ENCODE data around the gene DNAJC15. TPM values are rescaled to one million over a fixed set of nuclear protein-coding genes. Genes with fewer than 3 reads are reported as not detected.
A peak's percentile ranks its signal among the peaks of the same experiment; 100 is the strongest.
"Not testable (repeated sequence)": the region's sequence is repeated elsewhere in the genome, so short reads cannot be mapped to it uniquely, and the experiment has no call there.

DNAJC15 gene
- total RNA-seq, 4 donors from 2014 or later, result 11.0 to 18.3 (median 12.5) TPM

DNA sequence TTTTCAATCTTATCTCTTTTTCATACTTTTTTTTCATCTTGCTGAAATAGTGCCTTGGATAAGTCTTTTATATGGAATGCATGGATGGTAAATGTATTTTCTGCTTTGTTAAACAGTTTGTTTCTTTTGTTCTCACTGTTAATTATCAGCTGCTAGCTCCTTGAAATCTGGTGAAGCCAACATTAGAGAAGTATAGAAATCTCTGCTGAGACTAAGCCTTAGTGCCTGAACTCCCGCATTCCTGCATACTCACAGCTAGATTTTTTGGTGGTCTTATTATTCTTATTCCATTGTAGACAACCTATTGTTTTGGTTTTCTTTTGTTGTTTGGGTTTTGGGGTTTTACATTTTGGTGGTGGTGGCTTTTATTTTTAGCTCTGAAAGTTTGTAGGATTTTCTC lies 48.4 kb downstream of the DNAJC15 start:
- H3K4me1 ChIP-seq, result peaks cover 4 to 19% of the 10 kb centered on the region in 2 donors
- intact Hi-C loops (cut with DNase I), result no loop called here
- WGBS, 2 donors, result 85 to 98% methylated on average over 1 of the region's 1 CpG
- TF ChIP-seq POLR2A (IDR thresholded peaks at IDR 0.05), result no peak
- TF ChIP-seq, protein P1, sequence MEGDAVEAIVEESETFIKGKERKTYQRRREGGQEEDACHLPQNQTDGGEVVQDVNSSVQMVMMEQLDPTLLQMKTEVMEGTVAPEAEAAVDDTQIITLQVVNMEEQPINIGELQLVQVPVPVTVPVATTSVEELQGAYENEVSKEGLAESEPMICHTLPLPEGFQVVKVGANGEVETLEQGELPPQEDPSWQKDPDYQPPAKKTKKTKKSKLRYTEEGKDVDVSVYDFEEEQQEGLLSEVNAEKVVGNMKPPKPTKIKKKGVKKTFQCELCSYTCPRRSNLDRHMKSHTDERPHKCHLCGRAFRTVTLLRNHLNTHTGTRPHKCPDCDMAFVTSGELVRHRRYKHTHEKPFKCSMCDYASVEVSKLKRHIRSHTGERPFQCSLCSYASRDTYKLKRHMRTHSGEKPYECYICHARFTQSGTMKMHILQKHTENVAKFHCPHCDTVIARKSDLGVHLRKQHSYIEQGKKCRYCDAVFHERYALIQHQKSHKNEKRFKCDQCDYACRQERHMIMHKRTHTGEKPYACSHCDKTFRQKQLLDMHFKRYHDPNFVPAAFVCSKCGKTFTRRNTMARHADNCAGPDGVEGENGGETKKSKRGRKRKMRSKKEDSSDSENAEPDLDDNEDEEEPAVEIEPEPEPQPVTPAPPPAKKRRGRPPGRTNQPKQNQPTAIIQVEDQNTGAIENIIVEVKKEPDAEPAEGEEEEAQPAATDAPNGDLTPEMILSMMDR (IDR thresholded peaks at IDR 0.05), result no peak
- H3K36me3 ChIP-seq, result peaks cover 0 to 4% of the 10 kb centered on the region in 2 donors
- H3K27me3 ChIP-seq, result no peaks in the 10 kb centered on the region
- H3K4me3 ChIP-seq (replicated peaks in 1 of 3), result no peak overlapping the region
- H3K27ac ChIP-seq, result no peak overlapping the region
- no peaks in the 10 kb centered on the region for H3K9me3 ChIP-seq
- DNase-seq, result no peak

DNA sequence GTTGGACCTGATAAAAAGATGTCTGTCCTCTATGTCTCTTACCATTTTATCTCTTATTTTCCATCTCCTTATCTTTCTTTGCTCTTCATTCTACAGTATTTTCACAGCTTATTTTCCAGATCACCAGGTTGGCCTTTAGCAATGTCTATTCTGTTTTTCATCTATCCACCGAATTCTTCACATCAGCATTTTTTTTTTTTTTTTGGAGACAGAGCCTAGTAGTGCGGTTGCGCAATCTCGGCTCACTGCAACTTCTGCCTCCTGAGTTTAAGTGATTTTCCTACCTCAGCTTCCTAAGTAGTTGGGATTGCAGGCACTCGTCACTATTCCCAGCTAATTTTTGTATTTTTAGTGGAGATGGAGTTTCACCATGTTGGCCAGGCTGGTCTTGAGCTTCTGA lies 49.0 kb downstream of the DNAJC15 start:
- Histone ChIP-seq H3K27ac (no peak overlapping the region), H3K4me1 (peaks cover 10 to 22% of the 10 kb centered on the region in 2 donors), H3K4me3 (replicated peaks in 1 of 3) (no peak overlapping the region), H3K27me3 (no peaks in the 10 kb centered on the region), H3K9me3 (no peaks in the 10 kb centered on the region), H3K36me3 (peaks cover 0 to 4% of the 10 kb centered on the region in 2 donors)
- TF ChIP-seq POLR2A (IDR thresholded peaks at IDR 0.05), result no peak
- TF ChIP-seq, protein P1 (IDR thresholded peaks at IDR 0.05), result no peak
- intact Hi-C loops (cut with DNase I), result no loop called here
- peak; percentile 29 to 35 for DNase-seq
- WGBS, 2 donors, result 88 to 93% methylated on average over 5 of the region's 5 CpGs

DNA sequence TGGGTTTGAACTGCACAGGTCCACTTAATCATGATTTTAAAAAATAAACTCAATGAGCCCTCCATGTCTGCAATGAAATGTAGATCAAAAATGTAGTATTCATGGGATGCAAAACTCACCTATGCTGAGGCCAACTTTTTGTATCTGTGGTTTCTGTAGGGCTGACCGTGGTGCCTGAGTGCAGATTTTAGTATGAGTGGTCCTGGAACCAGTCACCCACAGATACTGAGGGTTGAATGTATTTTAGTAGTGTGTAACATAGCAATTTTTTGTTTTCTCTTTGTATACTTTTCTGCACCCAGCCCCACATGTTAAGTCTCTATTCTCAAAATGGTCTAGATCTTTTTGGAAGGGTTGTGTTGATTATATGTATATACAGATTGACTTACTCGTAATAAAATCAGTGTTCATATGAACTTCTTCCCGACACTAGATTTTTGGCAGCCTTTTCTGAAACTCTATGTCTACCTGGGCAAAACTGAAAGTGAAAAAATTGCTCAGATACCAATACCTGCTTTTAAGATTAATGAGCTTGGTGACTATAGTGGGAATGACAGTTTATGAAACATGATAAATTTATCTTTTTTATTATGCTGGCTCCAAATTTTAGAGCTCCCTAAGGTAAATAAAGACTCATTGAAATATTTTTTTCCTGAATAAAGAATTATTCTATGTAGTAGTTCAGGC lies 51.6 kb downstream of the DNAJC15 start:
- peaks cover 11 to 25% of the 10 kb centered on the region in 2 donors for H3K4me1 ChIP-seq
- TF ChIP-seq POLR2A (IDR thresholded peaks at IDR 0.05), result no peak
- TF ChIP-seq, protein P1 (IDR thresholded peaks at IDR 0.05), result no peak
- intact Hi-C loops (cut with DNase I), result no loop called here
- no peak overlapping the region for H3K4me3 ChIP-seq (replicated peaks in 1 of 3)
- DNase-seq, result no peak
- no peaks in the 10 kb centered on the region for H3K27me3 ChIP-seq
- 48 to 57% methylated on average over 3 of the region's 3 CpGs for WGBS, 2 donors
- H3K27ac ChIP-seq, result peak overlapping the region in 1 of 3 donors; percentile 66
- H3K36me3 ChIP-seq, result peaks cover 0 to 4% of the 10 kb centered on the region in 2 donors
- H3K9me3 ChIP-seq, result no peaks in the 10 kb centered on the region

DNA sequence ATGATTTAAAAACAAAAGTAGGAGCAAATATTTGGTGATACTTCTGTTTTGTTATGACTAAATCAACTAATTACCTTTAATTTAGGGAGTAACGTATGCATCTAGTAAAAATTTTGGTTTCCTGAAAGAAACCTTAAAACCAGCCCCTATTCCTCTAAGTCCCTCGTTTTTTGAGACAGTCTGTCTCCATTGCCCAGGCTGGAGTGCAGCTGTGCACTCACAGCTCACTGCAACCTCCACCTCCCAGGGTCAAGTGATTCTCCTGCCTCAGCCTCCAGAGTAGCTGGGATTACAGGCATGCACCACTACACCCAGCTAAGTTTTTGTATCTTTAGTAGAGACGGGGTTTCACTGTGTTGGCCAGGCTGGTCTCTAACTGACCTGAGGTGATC lies 52.1 kb downstream of the DNAJC15 start:
- H3K4me1 ChIP-seq, result peaks cover 11 to 25% of the 10 kb centered on the region in 2 donors
- intact Hi-C loops (cut with DNase I), result not testable (repeated sequence)
- WGBS, 2 donors, result 90 to 93% methylated on average over 3 of the region's 3 CpGs

DNA sequence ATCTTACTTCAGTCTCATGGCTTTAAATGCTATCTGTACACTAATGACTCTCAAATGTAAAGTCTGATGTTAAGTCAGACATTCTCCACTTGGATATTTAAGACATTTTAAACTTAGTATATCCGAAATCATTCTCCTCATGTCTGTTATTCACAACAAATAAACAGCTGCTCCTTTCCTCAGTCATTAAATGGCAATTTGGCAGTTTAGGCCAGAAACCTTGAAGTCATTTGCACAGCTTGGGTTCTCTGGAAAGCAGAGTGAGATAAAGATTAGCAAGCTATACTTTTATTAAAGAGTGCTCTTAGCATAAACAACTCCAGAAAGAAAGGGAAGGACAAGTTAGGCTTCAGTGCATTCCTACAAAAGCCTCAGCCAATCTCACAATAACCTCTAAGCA lies 53.7 kb downstream of the DNAJC15 start:
- Histone ChIP-seq H3K4me1 (peaks cover 11 to 25% of the 10 kb centered on the region in 2 donors), H3K9me3 (no peaks in the 10 kb centered on the region), H3K4me3 (replicated peaks in 1 of 3) (no peak overlapping the region), H3K27me3 (no peaks in the 10 kb centered on the region), H3K27ac (no peak overlapping the region), H3K36me3 (peaks cover 0 to 4% of the 10 kb centered on the region in 2 donors)
- DNase-seq, result no peak
- TF ChIP-seq, protein P1 (IDR thresholded peaks at IDR 0.05), result no peak
- TF ChIP-seq POLR2A (IDR thresholded peaks at IDR 0.05), result no peak
- WGBS, 2 donors, result 90% methylated on average over 1 of the region's 1 CpG
- intact Hi-C loops (cut with DNase I), result no loop called here

More for the DNA sequence above, 52.1 kb downstream of the DNAJC15 start:
- H3K4me3 ChIP-seq (replicated peaks in 1 of 3); H3K36me3 ChIP-seq; H3K9me3 ChIP-seq; DNase-seq; H3K27me3 ChIP-seq: not testable (repeated sequence)
- H3K27ac ChIP-seq, result peak overlapping the region in 1 of 3 donors; percentile 66

Measured in thyroid gland (tissue), 4 donors.